ENCODE data around the gene NFKBIZ.

Gene NFKBIZ

DNA sequence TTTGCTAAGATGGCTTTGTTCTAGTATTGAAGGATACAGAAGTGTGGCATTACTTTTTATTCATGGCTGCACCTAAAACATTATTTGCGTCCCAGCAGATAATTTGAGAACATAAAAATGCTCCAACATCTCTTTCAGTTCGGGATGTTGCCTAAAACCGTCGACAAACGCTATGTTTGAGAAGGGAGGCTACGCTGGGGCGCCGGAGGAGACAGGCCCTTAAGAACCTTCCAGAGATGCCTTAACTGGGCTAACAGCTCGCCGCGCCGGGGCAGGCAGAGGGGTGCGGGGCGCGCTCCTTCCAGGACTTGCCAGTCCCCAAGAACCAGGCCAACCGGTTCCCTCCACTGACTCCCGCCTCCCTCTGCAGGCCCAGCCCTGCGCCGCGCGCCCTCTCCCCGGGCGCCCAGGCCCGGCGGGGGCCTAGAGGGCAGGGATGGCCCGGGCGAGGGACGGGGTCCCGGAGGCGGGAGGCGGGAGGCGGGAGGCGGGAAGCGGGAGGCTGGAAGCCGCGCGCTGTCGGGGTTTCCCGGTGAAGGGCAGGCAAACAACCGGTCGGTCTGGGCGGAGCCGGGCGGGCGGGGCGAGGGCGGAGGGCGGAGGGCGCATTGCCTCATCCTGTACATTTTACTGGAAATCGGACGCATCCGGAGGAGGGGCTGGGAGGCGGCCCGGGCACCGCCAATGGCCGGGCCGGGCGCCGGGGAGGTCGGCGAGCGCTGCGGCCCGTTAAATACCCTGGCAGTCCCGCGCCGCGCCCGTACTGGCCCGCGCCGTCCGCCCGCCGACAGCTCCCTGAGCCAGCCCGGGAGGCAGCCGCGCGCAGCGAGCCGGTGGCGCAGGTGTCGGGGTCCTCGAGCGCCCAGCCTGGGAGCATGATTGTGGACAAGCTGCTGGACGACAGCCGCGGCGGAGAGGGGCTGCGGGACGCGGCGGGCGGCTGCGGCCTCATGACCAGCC is at the start of gene NFKBIZ:
Gene NFKBIZ, plus strand, starts transcription at position 761 of the 960 bp plus-strand sequence. Its CDS starts 115 bp downstream, at position 876.
- DNase-seq, result peak; percentile 88 to 89

DNA sequence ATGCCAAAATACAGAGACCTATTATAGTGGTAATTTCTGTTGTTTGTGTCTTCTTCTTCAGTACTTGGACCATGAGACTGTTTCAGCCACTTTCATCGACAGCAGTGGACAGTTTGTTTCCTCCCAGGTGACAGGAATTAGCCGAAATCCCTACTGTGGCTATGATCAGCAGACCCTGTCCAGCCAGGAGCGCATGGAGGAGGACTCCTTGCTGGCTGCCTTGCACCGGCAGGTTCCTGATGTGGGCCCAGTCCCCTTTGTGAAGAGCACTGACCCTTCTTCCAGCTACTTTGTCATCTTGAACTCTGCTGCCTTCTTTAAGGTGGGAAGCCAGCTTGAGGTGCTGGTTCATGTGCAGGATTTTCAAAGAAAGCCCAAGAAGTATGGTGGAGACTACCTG is 48.1 kb upstream of the NFKBIZ start:
- DNase-seq, result no peak

DNA sequence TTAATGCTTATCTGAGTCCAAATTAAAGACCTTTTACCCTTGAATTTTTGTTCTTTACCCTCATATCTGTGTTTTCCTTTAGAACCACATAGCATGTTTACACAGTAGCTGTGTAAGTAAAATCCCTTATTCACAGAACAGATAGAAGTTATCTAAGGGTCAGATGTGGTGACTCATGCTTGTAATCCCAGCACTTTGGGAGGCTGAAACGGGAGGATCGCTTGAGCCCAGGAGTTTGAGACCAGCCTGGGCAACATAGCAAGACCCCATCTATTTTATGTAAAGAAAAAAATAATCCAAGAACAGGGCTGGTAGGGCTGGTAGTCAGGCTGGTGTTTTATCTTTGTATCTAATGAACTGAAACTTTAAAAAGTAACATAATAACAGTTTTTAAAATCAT is 47.1 kb upstream of the NFKBIZ start:
- DNase-seq, result no peak

- peak; percentile 47 to 52 for DNase-seq
Observed at GRCh38 chr3:101803173-101803782, 46.0 kb upstream of the NFKBIZ start.

DNA sequence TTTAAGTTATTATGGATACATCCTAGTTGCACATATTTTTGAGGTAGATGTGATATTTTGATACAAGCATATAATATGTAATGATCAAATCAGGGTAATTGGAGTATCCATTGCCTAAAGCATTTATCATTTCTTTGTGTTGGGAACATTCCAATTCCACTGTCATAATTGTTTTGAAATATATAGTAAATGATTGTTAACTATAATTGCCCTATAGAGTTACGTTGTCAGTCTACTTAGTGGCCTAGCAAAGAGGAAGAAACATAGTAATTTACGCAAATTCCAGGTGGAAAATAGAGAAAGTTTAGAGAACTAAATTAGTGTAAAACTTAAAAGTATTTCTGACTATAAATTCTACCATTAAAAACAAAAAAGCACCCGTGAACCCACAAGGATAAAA is 45.4 kb upstream of the NFKBIZ start:
- DNase-seq, result no peak

DNA sequence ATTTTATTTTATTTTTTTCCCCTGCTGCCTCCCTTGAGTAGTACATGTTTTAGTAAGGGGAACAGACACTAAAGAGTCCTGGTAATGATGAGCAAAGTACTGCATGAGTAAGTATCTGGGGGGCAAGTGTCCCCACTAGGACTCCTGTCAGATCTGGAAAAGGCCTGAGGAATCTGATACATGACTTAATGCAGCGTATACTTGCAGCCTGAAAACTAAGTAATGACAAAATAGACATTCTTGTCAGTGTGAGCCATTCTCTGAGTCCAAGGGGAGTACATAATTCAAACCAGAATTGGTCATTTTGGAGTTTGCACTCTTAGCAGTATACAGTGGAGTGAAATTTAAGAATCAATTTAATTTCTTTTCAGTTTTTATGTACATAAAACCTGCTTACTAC is 42.8 kb upstream of the NFKBIZ start:
- no peak for DNase-seq

- no peak for DNase-seq
Observed at GRCh38 chr3:101807888-101808287, 41.4 kb upstream of the NFKBIZ start.

DNA sequence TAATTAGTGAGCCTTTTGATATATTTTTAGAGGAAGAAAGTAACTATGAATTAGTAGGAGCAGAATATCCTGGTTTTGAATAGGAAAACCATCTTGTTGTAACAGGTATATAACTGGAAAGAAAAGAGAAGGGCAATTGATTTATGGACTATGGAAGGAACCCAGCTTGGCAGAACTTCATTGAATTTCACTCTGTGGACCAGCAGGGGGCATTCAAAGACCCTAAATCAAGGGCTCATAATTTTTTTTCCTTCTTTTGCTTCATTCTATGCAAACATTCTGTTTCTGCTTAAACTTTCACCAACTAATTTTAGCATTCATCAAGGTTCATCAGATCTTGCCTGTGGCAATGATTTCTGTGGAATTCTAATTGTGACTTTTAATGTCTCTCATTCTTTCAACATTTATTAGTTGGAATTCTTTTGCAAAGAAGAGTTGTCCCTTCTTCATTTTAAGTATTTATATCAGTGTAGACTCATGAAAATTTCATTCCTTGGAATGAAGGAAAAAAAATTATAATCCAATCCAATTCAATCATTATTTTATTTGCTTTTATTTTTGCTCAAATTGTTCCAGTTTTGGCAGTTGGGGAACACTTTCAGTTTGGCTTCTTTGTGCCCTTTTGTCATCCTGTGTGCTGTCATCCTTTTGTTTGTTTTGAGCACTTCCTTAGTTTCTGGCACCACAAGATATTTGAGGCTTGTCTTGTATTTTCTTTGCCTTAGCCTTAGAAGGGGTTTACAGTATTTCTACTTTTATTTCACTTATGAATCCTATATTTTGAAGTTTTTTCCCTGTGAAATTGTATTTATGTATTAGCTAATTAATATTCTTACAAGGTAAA is 39.9 kb upstream of the NFKBIZ start:
- DNase-seq, result peak in 1 of 2 donors; percentile 26

DNA sequence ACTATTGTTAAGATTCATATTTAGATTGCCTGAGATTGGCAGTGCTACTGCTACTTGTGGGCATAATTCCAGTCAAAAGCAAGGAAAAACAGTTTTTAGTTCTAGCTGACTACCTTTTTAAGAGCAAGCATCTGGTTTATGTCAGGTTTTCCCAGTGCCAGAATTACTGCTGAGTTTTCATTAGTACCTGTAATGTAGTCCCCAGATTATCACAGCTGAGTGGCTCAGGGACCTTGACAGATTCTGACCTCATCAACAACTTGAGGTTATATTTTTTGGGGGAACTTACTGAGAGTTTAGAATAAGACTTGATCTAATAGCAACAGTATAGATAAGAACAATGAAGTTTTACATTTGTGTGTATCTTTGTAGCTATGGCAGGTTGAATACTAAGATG is 39.3 kb upstream of the NFKBIZ start:
- DNase-seq, result no peak

DNA sequence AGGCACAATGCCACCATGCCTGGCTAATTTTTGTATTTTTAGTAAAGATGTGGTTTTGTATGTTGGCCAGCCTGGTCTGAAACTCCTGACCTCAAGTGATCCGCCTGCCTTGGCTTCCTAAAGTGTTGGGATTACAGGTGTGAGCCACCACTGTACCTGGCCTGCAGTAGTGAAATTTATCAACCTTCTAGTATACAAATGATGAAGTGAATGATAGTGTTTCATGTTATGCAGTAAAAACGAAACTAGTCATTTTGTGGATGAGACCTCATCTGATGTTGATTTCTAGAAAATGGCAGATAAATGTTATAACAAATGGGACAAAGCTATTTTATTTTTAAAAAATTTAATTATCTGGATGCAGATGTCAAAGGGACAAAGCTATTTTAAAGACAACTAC is 37.4 kb upstream of the NFKBIZ start:
- DNase-seq, result no peak

DNA sequence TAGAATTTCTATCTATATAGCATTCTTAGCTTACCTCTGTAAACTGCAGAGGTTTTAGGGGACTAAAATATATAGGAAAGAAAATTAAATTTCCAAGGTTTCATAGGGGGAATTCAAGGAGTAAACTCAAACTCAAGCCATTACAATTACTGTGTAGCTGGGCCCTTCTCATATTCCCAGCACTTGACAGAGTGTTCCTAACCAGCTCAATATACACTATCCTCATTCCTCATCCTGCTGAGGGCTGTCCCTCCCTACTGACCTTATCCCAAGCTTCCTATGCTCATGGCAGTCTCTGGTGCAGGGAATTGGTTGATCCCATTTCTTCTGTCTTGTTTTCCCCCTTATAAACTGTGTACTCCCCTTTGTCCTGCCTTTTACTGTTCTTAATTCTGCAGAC is 36.4 kb upstream of the NFKBIZ start:
- DNase-seq, result no peak

DNA sequence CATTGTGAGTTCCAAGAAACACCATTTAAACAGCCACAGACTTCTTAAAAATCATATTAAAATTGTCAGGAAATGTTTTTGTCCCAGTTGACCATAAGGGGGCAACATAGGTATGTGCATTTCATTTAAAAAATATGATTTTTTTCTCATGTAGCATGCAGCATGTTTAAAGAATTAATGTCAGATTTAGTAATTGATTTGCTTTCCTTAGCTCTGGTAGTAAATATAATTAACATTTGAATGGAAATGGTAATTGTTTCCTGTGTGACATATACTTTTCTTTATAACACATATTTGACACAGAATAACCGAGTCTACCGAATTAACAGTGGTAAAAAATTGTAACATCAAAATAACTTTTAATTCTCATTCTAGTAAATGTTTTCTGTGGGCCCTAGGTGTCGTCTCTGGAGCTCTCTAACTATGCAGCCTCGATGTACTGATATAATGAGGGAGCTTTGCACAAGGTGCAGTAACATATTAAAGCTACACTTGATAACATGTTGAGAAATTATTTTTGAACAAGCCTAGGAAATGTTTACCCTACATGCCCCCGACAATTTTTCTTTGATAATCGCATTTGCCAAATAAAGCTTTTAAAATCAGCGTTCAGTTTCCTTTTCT is 35.4 kb upstream of the NFKBIZ start:
- DNase-seq, result no peak

DNA sequence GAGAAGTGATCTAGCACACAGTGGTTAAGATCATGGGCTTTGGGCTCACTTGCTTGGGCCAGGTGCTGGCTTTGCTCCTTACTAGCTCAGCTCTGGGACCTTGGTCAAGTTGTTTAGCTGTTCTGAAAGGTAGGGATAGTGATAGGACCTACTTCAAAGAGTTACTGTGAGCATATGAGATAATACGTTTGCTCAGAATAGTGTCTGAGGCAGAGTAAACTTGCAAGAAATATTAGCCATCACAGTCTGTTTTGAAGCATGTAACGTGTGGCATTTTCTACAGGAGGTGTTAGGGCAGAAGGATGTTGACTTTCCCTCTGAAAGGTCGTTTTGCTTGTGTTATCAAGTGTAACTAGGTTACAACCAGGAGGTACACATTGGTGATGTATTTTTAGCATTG is 34.5 kb upstream of the NFKBIZ start:
- no peak for DNase-seq

GRCh38 chr3:101816215-101817149 is 32.8 kb upstream of the NFKBIZ start:
- no peak for DNase-seq

DNA sequence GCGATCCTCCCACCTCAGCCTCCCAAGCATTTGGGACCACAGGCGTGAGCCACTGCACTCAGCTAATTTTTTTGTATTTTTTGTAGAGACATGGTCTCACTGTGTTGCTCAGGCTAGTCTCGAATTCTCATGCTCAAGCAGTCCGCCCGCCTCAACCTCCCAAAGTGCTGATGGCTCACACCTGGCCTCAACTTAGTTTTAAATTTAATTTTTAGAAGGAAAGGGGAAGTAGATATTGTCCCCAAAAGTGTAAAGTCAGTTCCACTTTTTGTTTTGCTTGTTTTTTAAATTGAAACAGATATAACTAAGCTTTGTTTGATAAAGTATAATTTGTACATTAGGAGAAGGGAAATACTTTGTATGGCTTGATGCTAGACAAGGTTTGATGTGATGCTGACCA is 31.3 kb upstream of the NFKBIZ start:
- no peak for DNase-seq

GRCh38 chr3:101819649-101820206 is 29.6 kb upstream of the NFKBIZ start:
- DNase-seq, result no peak

- DNase-seq, result no peak
Observed at GRCh38 chr3:101821503-101821902, 27.8 kb upstream of the NFKBIZ start.

- DNase-seq, result no peak
Observed at GRCh38 chr3:101823525-101823924, 25.8 kb upstream of the NFKBIZ start.

GRCh38 chr3:101824702-101825101 is 24.6 kb upstream of the NFKBIZ start:
- no peak for DNase-seq

DNA sequence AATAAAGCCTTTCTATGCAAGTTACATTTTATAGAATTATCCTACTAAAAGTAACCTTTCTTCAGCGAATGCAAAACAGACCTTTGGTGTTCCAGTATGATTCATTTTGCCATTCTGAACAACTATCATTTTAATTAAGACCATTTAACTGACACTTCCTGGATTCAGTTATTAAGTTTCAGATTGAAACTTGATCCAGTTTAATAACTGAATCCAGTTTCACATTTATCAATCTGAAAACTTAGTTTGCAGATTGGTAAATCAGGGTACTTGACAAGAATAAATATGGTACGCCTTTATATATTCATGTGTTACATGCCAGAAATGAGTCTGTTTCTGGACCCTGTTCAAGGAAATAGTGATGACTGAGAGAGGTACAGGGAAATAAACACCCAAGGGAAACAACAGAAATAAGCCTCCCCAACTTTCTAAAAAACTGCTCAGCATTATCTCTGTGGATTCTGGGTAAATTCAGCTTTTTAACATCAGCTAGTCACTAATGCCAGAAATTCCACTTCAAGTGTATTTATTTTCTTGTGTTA is 23.3 kb upstream of the NFKBIZ start:
- no peak for DNase-seq
